ENCODE data around the gene CHL1.

The CHL1 gene

DNA sequence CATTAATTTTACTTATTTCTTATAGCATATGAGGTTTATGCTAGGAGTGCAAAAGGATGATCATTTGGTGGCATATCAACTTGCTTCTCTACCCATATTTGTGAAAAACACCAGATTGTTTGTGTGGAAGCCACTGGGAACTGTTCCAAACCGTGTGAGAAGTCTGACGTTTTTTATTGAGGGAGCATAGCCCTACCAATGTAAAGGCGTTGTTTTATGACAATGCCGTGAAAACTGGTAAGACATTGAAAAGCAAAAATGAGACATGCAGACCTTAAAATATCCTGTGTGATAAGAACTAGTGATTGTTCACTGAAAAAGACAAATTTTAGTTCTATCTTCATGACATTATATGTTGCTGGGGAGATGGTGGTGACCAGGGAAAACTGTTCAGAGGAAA, 87.8 kb downstream of the CHL1 start:
- TF ChIP-seq, protein P1, sequence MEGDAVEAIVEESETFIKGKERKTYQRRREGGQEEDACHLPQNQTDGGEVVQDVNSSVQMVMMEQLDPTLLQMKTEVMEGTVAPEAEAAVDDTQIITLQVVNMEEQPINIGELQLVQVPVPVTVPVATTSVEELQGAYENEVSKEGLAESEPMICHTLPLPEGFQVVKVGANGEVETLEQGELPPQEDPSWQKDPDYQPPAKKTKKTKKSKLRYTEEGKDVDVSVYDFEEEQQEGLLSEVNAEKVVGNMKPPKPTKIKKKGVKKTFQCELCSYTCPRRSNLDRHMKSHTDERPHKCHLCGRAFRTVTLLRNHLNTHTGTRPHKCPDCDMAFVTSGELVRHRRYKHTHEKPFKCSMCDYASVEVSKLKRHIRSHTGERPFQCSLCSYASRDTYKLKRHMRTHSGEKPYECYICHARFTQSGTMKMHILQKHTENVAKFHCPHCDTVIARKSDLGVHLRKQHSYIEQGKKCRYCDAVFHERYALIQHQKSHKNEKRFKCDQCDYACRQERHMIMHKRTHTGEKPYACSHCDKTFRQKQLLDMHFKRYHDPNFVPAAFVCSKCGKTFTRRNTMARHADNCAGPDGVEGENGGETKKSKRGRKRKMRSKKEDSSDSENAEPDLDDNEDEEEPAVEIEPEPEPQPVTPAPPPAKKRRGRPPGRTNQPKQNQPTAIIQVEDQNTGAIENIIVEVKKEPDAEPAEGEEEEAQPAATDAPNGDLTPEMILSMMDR (IDR thresholded peaks at IDR 0.05; ENCODE audit: insufficient read depth, low read length, missing control alignments), result no peak
- no peak overlapping the region for H3K4me3 ChIP-seq (ENCODE audit: low read depth, low read length)
- DNase-seq (ENCODE audit: low read depth, low spot score), result no peak
- ChIA-PET POLR2A (no interaction called here), CTCF (no interaction called here)

DNA sequence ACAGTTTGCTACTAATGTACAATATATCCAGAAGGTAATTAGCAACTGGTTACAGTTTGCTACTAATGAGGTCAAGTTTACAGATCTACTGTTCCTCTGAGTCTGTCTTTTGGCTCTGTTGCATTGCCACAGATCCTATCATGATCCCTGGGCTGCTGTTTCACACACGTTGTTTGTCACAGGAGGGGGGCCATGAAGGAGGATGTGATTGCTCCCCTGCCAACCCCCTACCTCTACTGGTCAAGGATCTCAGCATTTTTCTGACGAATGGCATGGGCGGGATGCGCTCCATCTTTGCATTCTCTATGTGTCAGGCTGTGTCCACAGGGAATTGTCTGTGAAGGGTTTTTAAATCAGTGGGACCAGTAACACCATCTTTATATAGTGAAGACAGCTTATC, 91.9 kb downstream of the CHL1 start:
- POLR2A ChIA-PET, result no interaction called here
- TF ChIP-seq, protein P1 (IDR thresholded peaks at IDR 0.05; ENCODE audit: insufficient read depth, low read length, missing control alignments), result no peak
- CTCF ChIA-PET, result no interaction called here
- no peak for DNase-seq (ENCODE audit: low read depth, low spot score)
- H3K4me3 ChIP-seq (ENCODE audit: low read depth, low read length), result no peak overlapping the region

DNA sequence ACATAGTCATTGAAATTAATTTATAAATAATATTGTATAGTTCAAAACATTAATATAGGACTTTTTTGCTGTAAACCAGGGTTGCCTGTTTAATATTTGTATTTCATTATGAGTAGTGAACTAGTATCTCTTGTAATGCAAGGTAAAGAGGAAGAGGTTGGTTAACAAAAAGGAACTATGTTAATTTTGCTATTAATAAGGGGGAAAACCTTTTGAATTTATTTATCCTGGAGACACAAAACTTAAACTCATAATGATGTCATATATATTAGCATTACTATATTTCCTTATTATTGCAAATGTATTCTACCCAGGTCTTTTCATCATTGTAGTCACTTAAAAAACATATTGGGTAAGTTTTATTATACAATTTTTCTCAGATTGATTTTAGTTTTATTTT, 94.5 kb downstream of the CHL1 start:
- ChIA-PET POLR2A (no interaction called here), CTCF (no interaction called here)
- TF ChIP-seq, protein P1 (IDR thresholded peaks at IDR 0.05; ENCODE audit: insufficient read depth, low read length, missing control alignments), result no peak
- DNase-seq (ENCODE audit: low read depth, low spot score), result no peak
- no peak overlapping the region for H3K4me3 ChIP-seq (ENCODE audit: low read depth, low read length)

DNA sequence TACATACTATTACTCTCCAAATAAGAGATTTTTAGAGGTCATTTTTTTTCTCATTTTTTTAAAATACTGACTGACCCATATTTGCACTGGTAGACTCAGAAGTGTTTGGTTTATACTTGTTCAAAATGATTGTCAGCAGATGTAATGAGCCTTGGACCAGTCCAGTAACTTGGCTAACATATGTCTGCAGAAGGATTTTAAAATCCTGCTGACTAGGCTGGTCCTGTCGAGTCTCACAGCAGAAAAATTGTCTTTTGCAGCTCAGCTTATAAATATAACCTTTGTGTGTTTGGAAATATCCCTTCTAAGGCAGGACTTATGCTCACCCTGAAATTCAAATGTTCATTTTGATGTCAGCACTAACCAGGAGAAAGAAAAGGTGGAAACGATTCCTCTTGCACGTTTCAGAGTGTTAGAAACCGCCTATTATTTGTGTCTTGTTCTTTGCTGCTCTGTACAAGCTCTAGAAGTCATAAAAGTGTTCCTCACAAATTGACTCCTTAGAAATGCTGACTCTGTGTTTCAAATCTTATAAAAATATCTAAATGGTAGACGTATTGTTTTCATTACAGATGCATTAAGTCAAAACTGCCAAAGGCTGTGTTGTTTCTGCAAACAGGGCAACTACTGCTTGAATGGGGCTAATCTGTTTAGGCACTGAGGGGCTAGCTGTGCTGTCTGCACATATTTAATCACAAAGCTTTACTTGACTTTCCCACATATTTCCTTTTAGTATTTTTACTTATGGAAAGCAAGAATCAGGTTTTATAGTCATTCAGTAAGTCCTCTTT, 95.3 kb downstream of the CHL1 start:
- no peak for DNase-seq (ENCODE audit: low read depth, low spot score)
- CTCF ChIA-PET, result no interaction called here
- POLR2A ChIA-PET, result no interaction called here
- no peak overlapping the region for H3K4me3 ChIP-seq (ENCODE audit: low read depth, low read length)
- TF ChIP-seq, protein P1 (IDR thresholded peaks at IDR 0.05; ENCODE audit: insufficient read depth, low read length, missing control alignments), result no peak

DNA sequence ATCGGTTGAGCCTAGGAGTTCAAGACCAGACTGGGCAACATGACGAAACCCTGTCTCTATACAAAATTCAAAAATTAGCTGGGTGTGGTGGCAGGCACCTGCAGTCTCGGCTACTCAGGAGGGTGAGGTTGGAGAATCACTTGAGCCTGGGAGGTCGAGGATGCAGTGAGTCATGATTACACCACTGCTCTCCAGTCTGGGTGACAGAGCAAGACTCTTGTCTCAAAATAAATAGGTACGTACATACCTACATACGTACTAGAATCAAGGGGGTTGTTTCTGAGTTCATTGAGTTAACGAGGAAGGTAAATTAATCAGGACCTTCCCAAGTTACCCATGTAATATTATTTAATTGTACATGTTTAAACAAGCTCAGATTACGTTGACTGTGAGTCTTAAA, 97.5 kb downstream of the CHL1 start:
- no peak overlapping the region for H3K4me3 ChIP-seq (ENCODE audit: low read depth, low read length)
- DNase-seq (ENCODE audit: low read depth, low spot score), result no peak
- ChIA-PET CTCF (no interaction called here), POLR2A (no interaction called here)
- TF ChIP-seq, protein P1 (IDR thresholded peaks at IDR 0.05; ENCODE audit: insufficient read depth, low read length, missing control alignments), result no peak

DNA sequence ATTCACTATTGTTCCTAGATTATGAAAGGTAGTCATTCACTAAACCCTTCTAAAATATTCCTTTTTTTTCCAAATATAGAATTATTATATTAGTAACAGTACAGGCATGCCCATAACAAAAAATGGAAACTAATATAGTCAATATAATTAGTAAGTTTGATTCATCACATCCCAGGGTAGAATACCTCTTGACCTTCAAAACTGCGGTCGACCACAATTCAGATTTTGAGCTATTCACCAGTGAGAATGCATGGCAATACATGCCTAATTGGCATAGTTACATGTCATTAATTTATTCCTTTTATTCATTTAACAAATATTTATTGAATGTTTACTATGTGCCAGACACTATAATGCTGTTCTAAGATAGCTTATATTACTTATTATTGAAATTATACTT, 98.0 kb downstream of the CHL1 start:
- ChIA-PET POLR2A (no interaction called here), CTCF (no interaction called here)
- H3K4me3 ChIP-seq (ENCODE audit: low read depth, low read length), result no peak overlapping the region
- no peak for DNase-seq (ENCODE audit: low read depth, low spot score)
- TF ChIP-seq, protein P1 (IDR thresholded peaks at IDR 0.05; ENCODE audit: insufficient read depth, low read length, missing control alignments), result no peak

All from AG04449 (cell line).